ENCODE data around the gene AFP.
"Not testable (repeated sequence)": the region's sequence is repeated elsewhere in the genome, so short reads cannot be mapped to it uniquely, and the experiment has no call there.

Gene AFP

DNA sequence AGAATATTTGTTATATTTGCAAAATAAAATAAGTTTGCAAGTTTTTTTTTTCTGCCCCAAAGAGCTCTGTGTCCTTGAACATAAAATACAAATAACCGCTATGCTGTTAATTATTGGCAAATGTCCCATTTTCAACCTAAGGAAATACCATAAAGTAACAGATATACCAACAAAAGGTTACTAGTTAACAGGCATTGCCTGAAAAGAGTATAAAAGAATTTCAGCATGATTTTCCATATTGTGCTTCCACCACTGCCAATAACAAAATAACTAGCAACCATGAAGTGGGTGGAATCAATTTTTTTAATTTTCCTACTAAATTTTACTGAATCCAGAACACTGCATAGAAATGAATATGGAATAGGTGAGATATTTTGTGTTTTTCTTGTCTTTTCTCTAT, at the start of gene AFP:
AFP (plus strand) TSS at position 238 of the 400 bp plus-strand sequence; CDS start at position 280, 42 bp downstream.
- no peak for DNase-seq

DNA sequence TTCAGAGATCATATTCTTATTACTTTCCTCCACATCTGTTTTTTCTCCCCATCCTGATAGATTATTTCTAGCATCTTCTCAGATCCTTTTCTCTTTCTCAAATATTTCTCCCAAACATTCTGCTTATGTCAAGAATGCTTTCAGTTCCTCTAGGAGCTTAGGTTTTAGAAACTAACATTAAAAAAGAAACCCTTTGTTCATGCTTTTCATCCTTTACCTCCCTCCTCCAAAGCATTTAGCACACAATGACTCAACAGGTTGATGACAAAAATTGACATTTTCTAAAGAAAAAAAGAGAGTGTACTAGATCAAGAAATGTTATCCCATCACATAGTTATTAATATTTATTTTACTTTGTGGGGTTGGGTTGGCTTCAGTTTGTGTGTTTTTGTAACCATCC, 48.5 kb upstream of the AFP start:
- DNase-seq = no peak

DNA sequence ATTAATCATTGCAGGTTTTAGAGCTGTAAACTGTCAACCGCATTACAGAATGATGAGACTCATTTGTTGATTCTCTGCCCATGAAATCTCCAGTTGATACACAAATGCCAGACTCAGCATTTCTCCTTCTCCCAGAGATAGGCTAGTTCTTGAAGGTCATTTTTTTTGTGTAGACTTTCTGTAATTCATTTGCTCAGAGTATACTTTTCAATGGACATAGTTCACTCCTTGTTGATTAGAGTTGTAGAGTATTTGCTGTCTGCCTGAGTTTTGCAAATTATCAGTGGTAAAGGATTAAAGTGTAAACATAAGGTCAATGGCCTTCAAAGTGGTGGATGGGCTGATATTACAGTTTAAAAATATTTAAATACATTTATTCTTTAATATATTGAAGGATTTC, 47.1 kb upstream of the AFP start:
- no peak for DNase-seq

DNA sequence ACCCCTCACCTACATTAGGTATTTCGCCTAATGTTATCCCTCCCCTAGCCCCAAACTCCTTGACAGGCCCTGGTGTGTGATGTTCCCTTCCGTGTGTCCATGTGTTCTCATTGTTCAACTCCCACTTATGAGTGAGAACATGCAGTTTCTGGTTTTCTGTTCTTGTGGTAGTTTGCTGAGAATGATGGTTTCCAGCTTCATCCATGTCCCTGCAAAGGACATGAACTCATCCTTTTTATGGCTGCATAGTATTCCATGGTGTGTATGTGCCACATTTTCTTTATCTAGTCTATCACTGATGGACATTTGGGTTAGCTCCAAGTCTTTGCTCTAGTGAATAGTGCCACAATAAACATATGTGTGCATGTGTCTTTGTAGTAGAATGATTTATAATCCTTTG, 46.4 kb upstream of the AFP start:
- not testable (repeated sequence) for DNase-seq

DNA sequence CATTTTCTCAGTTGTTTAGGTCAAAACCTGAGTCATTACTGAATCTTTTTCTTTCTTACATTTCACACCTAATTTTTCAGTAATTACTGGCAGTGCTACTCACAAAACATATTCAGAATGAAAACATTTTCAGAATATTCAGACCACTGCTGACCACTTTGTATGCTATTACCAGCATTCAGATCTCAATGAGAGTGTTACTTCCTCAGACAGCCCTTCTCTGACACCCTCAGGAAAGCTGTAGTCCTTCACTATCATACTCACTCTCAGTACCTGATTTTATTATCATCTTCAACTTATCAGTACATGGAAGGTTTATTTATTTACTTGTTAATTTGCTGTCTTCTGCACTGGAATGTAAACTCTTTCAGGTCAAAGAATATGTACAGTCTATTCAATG, 44.2 kb upstream of the AFP start:
- no peak for DNase-seq

DNA sequence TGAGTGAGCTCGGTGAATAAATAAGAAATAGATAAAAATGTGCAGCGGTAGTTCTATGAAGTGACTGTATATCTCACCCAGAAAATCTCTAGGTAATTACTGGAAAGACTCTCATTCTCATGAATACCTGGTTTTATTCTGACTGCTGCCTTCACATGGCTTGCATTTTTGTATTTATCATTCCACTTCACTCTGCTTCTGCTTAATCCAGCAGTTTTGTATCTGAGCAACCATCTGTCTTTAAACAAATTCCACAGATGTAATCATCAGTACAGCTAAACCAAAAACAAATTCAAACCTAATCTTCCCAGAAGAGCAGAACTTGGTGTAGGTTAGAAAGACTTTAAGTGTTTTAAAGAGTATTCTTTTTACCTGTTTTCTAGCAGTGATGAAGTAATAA, 43.1 kb upstream of the AFP start:
- DNase-seq = no peak

DNA sequence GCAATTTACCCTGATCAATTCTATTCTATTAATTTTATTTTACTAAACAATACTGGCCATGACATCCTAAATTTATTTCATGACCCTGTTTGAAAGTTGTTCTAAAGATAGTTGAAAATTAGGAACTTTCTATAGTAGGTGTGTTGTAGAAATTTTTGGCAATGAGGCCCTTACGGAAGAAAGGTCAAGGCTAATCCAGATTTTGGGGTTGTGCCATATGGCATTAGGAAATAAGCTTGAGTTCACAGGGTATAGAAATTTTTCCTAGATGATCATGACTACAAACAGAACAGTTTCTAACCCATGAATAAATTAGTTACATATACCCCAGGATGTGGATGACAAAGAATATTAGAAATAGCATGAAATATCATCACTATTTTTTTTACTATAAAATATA, 39.7 kb upstream of the AFP start:
- DNase-seq = no peak

DNA sequence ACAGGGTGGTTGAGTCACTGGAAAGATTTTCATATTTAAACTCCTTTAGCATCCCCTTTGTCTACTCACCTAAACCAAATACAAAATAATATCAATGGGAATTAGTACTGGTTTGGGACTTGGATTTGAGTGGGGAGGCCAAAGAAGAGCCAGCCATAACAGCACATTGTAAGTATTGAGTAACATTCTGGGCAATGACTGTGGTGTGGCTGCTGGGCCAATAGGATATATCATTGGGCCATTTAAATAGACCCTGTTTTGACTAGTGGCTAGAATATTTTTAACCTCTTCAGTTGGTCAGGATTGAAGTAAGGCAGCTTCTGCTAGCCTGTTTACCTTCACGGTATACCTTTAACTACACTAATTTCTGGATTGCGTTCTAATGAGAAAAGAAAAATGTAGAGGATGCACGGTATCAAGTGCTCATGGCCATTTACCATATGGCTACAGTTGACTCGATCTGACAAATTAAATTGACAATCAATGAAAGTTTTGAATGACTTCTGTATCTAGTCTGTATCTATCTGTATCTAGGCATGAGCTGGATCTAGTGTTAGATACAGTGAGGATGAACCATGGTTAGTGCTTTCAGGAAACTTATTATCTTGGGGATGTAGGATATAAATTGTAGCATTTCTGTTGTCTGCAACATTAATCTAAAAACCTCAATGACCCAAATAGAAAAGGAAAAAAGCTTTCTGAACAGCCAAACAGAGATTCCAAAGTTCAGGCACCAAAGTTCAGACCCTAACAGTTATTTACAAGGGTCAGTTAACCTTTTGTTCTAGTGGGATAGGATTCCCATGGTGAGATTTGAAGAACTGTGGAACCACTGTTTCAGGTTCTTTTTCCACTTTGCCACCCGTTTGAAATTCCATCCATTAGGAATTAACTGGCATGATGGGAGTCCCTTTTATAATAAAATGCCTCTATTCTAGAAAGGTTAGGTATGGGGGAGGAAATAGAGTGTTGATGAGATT, 38.7 kb upstream of the AFP start:
- DNase-seq = no peak

- no peak for DNase-seq
Observed at GRCh38 chr4:73401412-73401811, 34.6 kb upstream of the AFP start.

GRCh38 chr4:73404042-73404441, 32.0 kb upstream of the AFP start, which contains the start of gene ALB:
Gene ALB, plus strand, starts transcription at chr4:73404287. Its CDS starts 41 bp downstream, at chr4:73404328.
- no peak for DNase-seq

DNA sequence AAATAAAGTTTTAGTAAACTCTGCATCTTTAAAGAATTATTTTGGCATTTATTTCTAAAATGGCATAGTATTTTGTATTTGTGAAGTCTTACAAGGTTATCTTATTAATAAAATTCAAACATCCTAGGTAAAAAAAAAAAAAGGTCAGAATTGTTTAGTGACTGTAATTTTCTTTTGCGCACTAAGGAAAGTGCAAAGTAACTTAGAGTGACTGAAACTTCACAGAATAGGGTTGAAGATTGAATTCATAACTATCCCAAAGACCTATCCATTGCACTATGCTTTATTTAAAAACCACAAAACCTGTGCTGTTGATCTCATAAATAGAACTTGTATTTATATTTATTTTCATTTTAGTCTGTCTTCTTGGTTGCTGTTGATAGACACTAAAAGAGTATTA, 31.6 kb upstream of the AFP start:
- DNase-seq = no peak

DNA sequence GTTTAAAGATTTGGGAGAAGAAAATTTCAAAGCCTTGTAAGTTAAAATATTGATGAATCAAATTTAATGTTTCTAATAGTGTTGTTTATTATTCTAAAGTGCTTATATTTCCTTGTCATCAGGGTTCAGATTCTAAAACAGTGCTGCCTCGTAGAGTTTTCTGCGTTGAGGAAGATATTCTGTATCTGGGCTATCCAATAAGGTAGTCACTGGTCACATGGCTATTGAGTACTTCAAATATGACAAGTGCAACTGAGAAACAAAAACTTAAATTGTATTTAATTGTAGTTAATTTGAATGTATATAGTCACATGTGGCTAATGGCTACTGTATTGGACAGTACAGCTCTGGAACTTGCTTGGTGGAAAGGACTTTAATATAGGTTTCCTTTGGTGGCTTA, 30.9 kb upstream of the AFP start:
- DNase-seq = no peak

- no peak for DNase-seq
Observed at GRCh38 chr4:73406548-73406875, 29.5 kb upstream of the AFP start.

GRCh38 chr4:73407227-73407673, 28.8 kb upstream of the AFP start:
- DNase-seq = no peak

DNA sequence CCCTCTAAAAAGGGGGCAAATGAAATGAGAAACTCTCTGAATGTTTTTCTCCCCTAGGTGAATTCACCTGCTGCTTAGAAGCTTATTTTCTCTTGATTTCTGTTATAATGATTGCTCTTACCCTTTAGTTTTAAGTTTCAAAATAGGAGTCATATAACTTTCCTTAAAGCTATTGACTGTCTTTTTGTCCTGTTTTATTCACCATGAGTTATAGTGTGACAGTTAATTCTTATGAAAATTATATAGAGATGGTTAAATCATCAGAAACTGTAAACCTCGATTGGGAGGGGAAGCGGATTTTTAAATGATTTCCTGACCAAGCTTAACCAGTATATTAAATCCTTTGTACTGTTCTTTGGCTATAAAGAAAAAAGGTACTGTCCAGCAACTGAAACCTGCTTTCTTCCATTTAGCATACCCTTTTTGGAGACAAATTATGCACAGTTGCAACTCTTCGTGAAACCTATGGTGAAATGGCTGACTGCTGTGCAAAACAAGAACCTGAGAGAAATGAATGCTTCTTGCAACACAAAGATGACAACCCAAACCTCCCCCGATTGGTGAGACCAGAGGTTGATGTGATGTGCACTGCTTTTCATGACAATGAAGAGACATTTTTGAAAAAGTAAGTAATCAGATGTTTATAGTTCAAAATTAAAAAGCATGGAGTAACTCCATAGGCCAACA, 27.7 kb upstream of the AFP start:
- no peak for DNase-seq

- DNase-seq = no peak
Observed at GRCh38 chr4:73409012-73409862, 26.8 kb upstream of the AFP start.

DNA sequence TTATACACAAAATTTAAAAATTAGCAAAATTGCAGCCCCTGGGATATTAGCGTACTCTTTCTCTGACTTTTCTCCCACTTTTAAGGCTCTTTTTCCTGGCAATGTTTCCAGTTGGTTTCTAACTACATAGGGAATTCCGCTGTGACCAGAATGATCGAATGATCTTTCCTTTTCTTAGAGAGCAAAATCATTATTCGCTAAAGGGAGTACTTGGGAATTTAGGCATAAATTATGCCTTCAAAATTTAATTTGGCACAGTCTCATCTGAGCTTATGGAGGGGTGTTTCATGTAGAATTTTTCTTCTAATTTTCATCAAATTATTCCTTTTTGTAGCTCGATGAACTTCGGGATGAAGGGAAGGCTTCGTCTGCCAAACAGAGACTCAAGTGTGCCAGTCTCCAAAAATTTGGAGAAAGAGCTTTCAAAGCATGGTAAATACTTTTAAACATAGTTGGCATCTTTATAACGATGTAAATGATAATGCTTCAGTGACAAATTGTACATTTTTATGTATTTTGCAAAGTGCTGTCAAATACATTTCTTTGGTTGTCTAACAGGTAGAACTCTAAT, 26.0 kb upstream of the AFP start:
- no peak for DNase-seq

DNA sequence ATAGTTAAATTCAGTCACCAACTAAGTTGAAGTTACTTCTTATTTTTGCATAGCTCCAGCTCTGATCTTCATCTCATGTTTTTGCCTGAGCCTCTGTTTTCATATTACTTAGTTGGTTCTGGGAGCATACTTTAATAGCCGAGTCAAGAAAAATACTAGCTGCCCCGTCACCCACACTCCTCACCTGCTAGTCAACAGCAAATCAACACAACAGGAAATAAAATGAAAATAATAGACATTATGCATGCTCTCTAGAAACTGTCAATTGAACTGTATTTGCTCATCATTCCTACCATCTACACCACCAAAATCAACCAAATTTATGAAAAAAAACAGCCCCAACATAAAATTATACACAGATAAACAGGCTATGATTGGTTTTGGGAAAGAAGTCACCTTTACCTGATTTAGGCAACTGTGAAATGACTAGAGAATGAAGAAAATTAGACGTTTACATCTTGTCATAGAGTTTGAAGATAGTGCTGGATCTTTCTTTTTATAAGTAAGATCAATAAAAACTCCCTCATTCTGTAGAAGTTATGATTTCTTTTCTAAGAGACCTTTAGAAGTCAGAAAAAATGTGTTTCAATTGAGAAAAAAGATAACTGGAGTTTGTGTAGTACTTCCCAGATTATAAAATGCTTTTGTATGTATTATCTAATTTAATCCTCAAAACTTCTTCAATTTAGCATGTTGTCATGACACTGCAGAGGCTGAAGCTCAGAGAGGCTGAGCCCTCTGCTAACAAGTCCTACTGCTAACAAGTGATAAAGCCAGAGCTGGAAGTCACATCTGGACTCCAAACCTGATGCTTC, 24.9 kb upstream of the AFP start:
- no peak for DNase-seq

GRCh38 chr4:73411731-73412414, 24.1 kb upstream of the AFP start:
- no peak for DNase-seq

DNA sequence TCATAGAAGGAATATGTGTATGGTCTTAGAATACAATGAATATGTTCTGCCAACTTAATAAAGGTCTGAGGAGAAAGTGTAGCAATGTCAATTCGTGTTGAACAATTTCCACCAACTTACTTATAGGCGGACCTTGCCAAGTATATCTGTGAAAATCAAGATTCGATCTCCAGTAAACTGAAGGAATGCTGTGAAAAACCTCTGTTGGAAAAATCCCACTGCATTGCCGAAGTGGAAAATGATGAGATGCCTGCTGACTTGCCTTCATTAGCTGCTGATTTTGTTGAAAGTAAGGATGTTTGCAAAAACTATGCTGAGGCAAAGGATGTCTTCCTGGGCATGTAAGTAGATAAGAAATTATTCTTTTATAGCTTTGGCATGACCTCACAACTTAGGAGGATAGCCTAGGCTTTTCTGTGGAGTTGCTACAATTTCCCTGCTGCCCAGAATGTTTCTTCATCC, 22.7 kb upstream of the AFP start:
- DNase-seq = no peak

DNA sequence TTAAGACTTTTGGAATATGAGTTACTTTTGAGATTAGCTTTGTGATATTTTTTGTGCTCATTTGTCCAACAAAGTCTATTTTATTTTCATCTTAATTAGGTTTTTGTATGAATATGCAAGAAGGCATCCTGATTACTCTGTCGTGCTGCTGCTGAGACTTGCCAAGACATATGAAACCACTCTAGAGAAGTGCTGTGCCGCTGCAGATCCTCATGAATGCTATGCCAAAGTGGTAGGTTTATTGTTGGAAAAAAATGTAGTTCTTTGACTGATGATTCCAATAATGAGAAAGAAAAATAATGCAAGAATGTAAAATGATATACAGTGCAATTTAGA, 21.1 kb upstream of the AFP start:
- DNase-seq = no peak

All from NCI-H774 (cell line).